D721Med (cell line): ENCODE results near the gene GMDS.

Experiments
- DNase-seq: peaks from one replicate; pipeline ENCODE4 v3.0.0; 2011; ENCODE audit warnings: low spot score; ENCODE audit not compliant: insufficient read length
- FAIRE-seq: peaks from 2 replicates; lab custom pipeline; 2011; peaks lifted over from hg19 to GRCh38; lab: Jason Lieb, UNC
- CTCF ChIP-seq: IDR thresholded peaks from 2 replicates; pipeline ENCODE4 v1.5.1; 2012; ENCODE audit warnings: mild to moderate bottlenecking, control low read depth; ENCODE audit not compliant: insufficient read depth; ENCODE audit errors: missing control alignments

The GMDS gene

GRCh38 chr6:1885576-1886011 lies 359.8 kb downstream of the GMDS start:
- DNase-seq (no peak), FAIRE-seq (no peak)
- no peak for TF ChIP-seq CTCF

GRCh38 chr6:1884313-1884712 lies 361.1 kb downstream of the GMDS start:
- no peak for TF ChIP-seq CTCF
- DNase-seq = no peak
- no peak for FAIRE-seq

GRCh38 chr6:1878330-1878729 lies 367.1 kb downstream of the GMDS start:
- DNase-seq (no peak), FAIRE-seq (no peak)
- no peak for TF ChIP-seq CTCF

GRCh38 chr6:1873781-1874180 lies 371.6 kb downstream of the GMDS start:
- FAIRE-seq (no peak), DNase-seq (no peak)
- TF ChIP-seq CTCF = no peak

- no peak for DNase-seq
- no peak for TF ChIP-seq CTCF
- FAIRE-seq = no peak
These were observed 372.7 kb downstream of the GMDS start for GRCh38 chr6:1872649-1873131.

GRCh38 chr6:1871724-1872315 lies 373.6 kb downstream of the GMDS start:
- DNase-seq = no peak

More at GRCh38 chr6:1871724-1872315, 373.6 kb downstream of the GMDS start:
- TF ChIP-seq CTCF = no peak
- FAIRE-seq = no peak
